ENCODE measurements around the gene PCGF1.

GRCh38 chr2:74457129-74457548 lies 50.4 kb downstream of the PCGF1 start:
- no peak for TF ChIP-seq CTCF (conservative IDR thresholded peaks at IDR 0.05; ENCODE audit: low read length)
- no peak for TF ChIP-seq EZH2phosphoT487 (IDR thresholded peaks at IDR 0.05; ENCODE audit: borderline replicate concordance, low read depth, low read length)
